ENCODE results near the gene KIAA0040. TPM values are rescaled to one million over a fixed set of nuclear protein-coding genes. Genes with fewer than 3 reads are reported as not detected.

Gene KIAA0040
- polyA plus RNA-seq, 1 donor: 12.0 TPM

DNA sequence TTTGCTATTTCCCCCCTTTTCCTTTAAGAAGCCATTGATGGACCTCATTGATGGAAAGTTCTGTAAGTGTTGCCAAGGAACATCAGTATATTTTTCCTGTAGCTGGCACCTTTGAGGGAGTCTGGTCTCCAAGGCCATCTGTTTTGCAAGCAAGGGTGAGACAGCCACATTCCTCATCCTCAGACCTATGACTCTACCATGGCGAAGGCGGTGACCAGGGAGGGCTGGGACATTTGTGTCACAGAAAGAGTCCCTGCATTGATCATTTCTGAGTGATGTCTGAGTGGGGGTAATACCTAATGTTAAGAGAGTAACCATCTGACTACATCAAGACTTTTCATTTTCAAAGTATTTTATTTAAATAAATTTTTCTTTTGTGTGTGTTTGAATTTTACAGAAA, 35.4 kb downstream of the KIAA0040 start:
- H3K4me3 ChIP-seq (ENCODE audit: low read length): no peak overlapping the region
- H3K27ac ChIP-seq (ENCODE audit: low read length): no peak overlapping the region
- no peaks in the 10 kb centered on the region for H3K9me3 ChIP-seq (ENCODE audit: control insufficient read depth, low read depth, low read length)
- peaks cover 11% of the 10 kb centered on the region for H3K27me3 ChIP-seq (ENCODE audit: control insufficient read depth, insufficient read depth, low read length)
- no peaks in the 10 kb centered on the region for H3K4me1 ChIP-seq (ENCODE audit: control insufficient read depth, insufficient read depth, low read length)
- WGBS (ENCODE audit: insufficient coverage, low lambda C conversion rate): no CpG with 5 or more reads among the region's 2 CpGs
- peaks cover 10% of the 10 kb centered on the region for H3K36me3 ChIP-seq (ENCODE audit: control insufficient read depth, insufficient read depth, low read length)
- no peak for DNase-seq

DNA sequence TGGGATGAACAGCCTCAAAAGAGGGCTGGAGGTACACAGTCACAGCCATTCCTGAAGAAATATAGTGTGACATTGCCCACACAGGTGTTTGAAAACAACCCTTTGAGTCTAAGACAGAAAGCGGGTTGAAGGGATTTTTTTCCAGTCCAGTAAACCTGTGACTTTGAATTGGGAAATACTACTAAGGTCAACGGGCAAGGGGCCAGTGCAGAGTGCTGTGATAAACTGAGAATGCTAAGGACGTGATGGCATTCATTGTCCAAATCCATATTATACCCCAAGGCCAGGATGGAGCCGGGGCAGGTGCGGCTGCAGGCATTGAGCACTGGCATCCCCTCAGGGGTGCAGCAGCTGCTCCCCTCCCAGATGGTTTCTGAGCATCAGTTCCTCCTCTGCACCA, 36.6 kb downstream of the KIAA0040 start:
- Histone ChIP-seq H3K4me1 (ENCODE audit: control insufficient read depth, insufficient read depth, low read length) (no peaks in the 10 kb centered on the region), H3K4me3 (ENCODE audit: low read length) (no peak overlapping the region), H3K36me3 (ENCODE audit: control insufficient read depth, insufficient read depth, low read length) (peaks cover 7% of the 10 kb centered on the region), H3K9me3 (ENCODE audit: control insufficient read depth, low read depth, low read length) (no peaks in the 10 kb centered on the region), H3K27ac (ENCODE audit: low read length) (no peak overlapping the region), H3K27me3 (ENCODE audit: control insufficient read depth, insufficient read depth, low read length) (peaks cover 18% of the 10 kb centered on the region)
- 60% methylated on average over 1 of the region's 5 CpGs for WGBS (ENCODE audit: insufficient coverage, low lambda C conversion rate)
- DNase-seq: peak; percentile 21 to 38

DNA sequence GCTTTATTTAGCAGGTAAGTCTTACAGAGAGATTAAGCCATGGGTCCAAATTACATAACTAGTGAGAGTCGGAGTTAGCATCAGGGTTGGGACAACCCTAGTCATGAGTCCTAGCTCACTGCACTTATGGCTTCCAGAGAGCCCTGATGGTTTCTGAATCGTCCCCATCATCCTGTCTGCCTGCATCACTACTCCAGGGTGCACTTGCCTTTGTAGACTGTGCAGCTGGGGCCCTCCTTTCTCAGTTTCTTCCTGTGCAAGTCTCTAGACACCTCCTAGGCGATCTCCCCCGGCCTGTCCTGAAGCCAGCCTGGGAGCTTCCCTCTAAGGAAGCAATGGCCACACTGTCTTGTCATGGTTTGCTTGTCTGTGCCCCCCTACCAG, 37.1 kb downstream of the KIAA0040 start:
- Histone ChIP-seq H3K36me3 (ENCODE audit: control insufficient read depth, insufficient read depth, low read length) (peaks cover 3% of the 10 kb centered on the region), H3K27ac (ENCODE audit: low read length) (no peak overlapping the region), H3K4me1 (ENCODE audit: control insufficient read depth, insufficient read depth, low read length) (no peaks in the 10 kb centered on the region), H3K4me3 (ENCODE audit: low read length) (no peak overlapping the region), H3K9me3 (ENCODE audit: control insufficient read depth, low read depth, low read length) (no peaks in the 10 kb centered on the region), H3K27me3 (ENCODE audit: control insufficient read depth, insufficient read depth, low read length) (peaks cover 20% of the 10 kb centered on the region)
- no CpG with 5 or more reads among the region's 4 CpGs for WGBS (ENCODE audit: insufficient coverage, low lambda C conversion rate)
- no peak for DNase-seq

DNA sequence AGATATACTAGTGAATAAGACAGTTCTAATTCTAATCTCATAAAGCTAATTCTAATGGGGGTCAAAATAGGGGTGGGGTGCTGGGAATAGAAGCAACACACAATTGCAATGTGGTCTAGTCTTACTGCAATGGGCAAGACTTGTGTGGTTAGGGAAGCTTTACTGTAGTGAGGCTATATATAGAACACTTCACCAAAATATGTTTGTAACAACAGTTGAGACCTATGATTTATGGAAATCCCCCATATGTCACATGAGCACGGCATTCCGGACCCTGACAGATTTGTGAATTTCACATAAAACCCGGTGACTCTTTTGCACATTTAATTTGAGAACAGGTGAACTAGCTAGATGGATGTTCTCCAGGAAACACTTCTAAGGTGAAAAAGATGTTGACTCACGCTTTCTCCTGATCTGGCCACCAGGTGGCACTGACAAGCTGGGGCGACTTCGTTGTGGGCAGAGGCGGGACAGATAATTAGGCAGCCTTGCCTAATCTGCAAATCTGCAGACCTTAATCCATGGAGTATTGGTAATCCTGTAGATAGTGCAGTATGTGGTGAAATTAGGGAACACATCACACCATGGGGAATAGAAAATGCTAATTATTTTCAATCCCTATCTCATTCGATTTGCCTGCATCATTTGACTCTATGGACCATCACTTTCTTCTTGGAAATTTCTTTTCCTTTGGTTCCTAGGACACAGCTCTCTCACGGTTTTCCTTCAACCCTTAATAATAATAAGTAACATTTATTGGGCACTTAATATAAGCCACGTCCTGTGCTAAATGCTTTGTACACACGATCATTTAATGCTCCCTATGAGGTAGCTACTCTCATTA, 37.7 kb downstream of the KIAA0040 start:
- Histone ChIP-seq H3K36me3 (ENCODE audit: control insufficient read depth, insufficient read depth, low read length) (no peaks in the 10 kb centered on the region), H3K9me3 (ENCODE audit: control insufficient read depth, low read depth, low read length) (no peaks in the 10 kb centered on the region), H3K4me3 (ENCODE audit: low read length) (no peak overlapping the region), H3K27me3 (ENCODE audit: control insufficient read depth, insufficient read depth, low read length) (peaks cover 20% of the 10 kb centered on the region), H3K27ac (ENCODE audit: low read length) (no peak overlapping the region), H3K4me1 (ENCODE audit: control insufficient read depth, insufficient read depth, low read length) (no peaks in the 10 kb centered on the region)
- WGBS (ENCODE audit: insufficient coverage, low lambda C conversion rate): 46% methylated on average over 3 of the region's 11 CpGs
- peak; percentile 48 to 50 for DNase-seq

DNA sequence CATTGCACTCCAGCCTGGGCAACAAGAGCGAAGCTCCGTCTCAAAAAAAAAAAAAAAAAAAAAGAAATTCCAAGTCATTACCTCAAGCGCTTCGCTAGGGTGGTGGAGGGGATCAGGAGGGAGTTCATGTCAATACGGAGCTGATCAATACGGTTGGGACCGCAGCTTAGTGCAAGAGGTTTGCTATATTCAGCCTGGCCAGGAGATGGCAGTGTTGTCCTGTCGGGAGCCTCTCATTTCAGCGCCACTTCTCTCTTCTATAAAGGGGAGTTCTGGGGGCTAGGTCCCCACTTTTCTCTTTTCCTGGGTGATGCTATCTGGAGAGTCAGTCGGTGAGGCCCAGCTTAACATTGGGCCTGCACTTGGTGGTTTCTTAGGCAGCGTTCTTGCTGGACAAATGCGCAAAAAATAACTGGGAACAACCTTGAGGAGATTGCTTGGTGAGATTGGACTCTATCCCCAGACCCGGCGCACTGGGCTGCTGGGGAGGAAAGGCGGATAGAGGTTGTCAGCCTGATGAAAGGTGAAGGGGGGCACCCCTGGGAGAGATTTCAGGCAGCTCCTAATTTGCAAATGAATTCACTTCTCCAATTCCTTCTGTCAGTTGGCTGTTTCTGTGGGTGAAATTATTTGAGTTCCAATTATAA, 40.4 kb downstream of the KIAA0040 start:
- H3K9me3 ChIP-seq (ENCODE audit: control insufficient read depth, low read depth, low read length): no peaks in the 10 kb centered on the region
- H3K4me1 ChIP-seq (ENCODE audit: control insufficient read depth, insufficient read depth, low read length): no peaks in the 10 kb centered on the region
- DNase-seq: peak; percentile 42
- H3K36me3 ChIP-seq (ENCODE audit: control insufficient read depth, insufficient read depth, low read length): no peaks in the 10 kb centered on the region
- no peak overlapping the region for H3K4me3 ChIP-seq (ENCODE audit: low read length)
- peaks cover 20% of the 10 kb centered on the region for H3K27me3 ChIP-seq (ENCODE audit: control insufficient read depth, insufficient read depth, low read length)
- no peak overlapping the region for H3K27ac ChIP-seq (ENCODE audit: low read length)
- WGBS (ENCODE audit: insufficient coverage, low lambda C conversion rate): no CpG with 5 or more reads among the region's 15 CpGs

GRCh38 chr1:175150596-175151319, 41.8 kb downstream of the KIAA0040 start:
- Histone ChIP-seq H3K27ac (ENCODE audit: low read length) (no peak overlapping the region), H3K9me3 (ENCODE audit: control insufficient read depth, low read depth, low read length) (no peaks in the 10 kb centered on the region), H3K4me1 (ENCODE audit: control insufficient read depth, insufficient read depth, low read length) (no peaks in the 10 kb centered on the region), H3K4me3 (ENCODE audit: low read length) (no peak overlapping the region), H3K36me3 (ENCODE audit: control insufficient read depth, insufficient read depth, low read length) (no peaks in the 10 kb centered on the region), H3K27me3 (ENCODE audit: control insufficient read depth, insufficient read depth, low read length) (peaks cover 20% of the 10 kb centered on the region)
- no peak for DNase-seq
- WGBS (ENCODE audit: insufficient coverage, low lambda C conversion rate): 63% methylated on average over 3 of the region's 9 CpGs

DNA sequence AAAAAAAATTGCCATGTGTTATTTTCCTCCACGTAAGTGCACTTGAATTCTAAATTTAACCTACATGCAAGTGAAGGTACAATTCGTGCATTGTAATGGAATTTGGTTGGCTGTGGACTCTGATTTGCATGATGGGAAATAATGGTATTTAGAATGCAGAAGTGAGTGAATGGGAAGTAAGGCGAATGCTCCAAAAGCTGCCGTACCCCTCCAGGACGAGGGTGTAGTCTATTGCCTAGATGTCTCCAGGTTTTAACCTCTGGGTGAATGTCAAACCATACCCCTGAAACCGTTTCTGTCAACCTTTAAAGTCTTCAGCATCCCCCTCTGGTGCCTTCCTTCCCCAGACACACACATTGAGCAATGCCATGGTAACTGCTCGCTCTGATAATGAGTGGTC, 44.5 kb downstream of the KIAA0040 start:
- H3K9me3 ChIP-seq (ENCODE audit: control insufficient read depth, low read depth, low read length): no peaks in the 10 kb centered on the region
- WGBS (ENCODE audit: insufficient coverage, low lambda C conversion rate): 80% methylated on average over 1 of the region's 7 CpGs
- H3K4me3 ChIP-seq (ENCODE audit: low read length): no peak overlapping the region
- no peaks in the 10 kb centered on the region for H3K36me3 ChIP-seq (ENCODE audit: control insufficient read depth, insufficient read depth, low read length)
- peaks cover 12% of the 10 kb centered on the region for H3K27me3 ChIP-seq (ENCODE audit: control insufficient read depth, insufficient read depth, low read length)
- no peak for DNase-seq
- H3K4me1 ChIP-seq (ENCODE audit: control insufficient read depth, insufficient read depth, low read length): no peaks in the 10 kb centered on the region
- no peak overlapping the region for H3K27ac ChIP-seq (ENCODE audit: low read length)

GRCh38 chr1:175147569-175147968, 45.0 kb downstream of the KIAA0040 start:
- WGBS (ENCODE audit: insufficient coverage, low lambda C conversion rate): no CpG with 5 or more reads among the region's 5 CpGs
- Histone ChIP-seq H3K4me3 (ENCODE audit: low read length) (no peak overlapping the region), H3K4me1 (ENCODE audit: control insufficient read depth, insufficient read depth, low read length) (no peaks in the 10 kb centered on the region), H3K9me3 (ENCODE audit: control insufficient read depth, low read depth, low read length) (no peaks in the 10 kb centered on the region), H3K27me3 (ENCODE audit: control insufficient read depth, insufficient read depth, low read length) (peaks cover 9% of the 10 kb centered on the region), H3K27ac (ENCODE audit: low read length) (no peak overlapping the region), H3K36me3 (ENCODE audit: control insufficient read depth, insufficient read depth, low read length) (no peaks in the 10 kb centered on the region)
- DNase-seq: no peak

- Histone ChIP-seq H3K4me1 (ENCODE audit: control insufficient read depth, insufficient read depth, low read length) (peaks cover 6% of the 10 kb centered on the region), H3K27ac (ENCODE audit: low read length) (no peak overlapping the region), H3K9me3 (ENCODE audit: control insufficient read depth, low read depth, low read length) (no peaks in the 10 kb centered on the region), H3K36me3 (ENCODE audit: control insufficient read depth, insufficient read depth, low read length) (no peaks in the 10 kb centered on the region), H3K4me3 (ENCODE audit: low read length) (peak overlapping the region; percentile 10), H3K27me3 (ENCODE audit: control insufficient read depth, insufficient read depth, low read length) (peaks cover 8% of the 10 kb centered on the region)
- peak; percentile 52 to 56 for DNase-seq
- WGBS (ENCODE audit: insufficient coverage, low lambda C conversion rate): 4% methylated on average over 4 of the region's 21 CpGs
Measured at GRCh38 chr1:175146529-175147213, 45.9 kb downstream of the KIAA0040 start.

DNA sequence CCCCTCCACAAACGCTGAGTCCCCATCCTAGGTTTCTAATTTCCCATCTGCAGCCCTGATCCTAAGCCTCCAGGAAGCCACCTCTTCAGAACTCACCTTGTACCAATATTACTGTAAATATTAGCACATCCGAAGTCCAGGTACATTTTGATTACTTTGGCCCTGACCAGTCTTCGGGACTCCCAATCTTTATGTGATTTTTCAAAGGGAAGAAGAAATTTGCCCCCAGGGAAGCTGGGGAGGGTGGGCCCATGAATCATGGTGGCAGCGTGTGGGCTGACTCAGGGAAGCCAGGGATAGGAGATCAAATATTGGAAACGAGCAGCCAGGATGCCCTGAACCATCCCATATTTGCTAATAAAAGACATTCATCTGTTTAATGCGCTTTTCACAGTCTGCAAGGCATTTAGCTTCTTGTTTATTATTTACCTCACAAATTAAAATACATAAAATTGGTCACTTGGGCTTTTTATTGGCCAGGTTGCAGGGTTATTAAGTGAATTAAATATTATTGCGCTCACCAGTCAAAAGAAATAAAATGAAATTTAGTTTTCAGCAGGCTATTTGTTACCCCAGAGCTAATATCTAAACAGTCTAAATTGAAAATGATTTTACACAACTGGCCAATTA, 46.6 kb downstream of the KIAA0040 start:
- Histone ChIP-seq H3K36me3 (ENCODE audit: control insufficient read depth, insufficient read depth, low read length) (no peaks in the 10 kb centered on the region), H3K4me1 (ENCODE audit: control insufficient read depth, insufficient read depth, low read length) (peaks cover 8% of the 10 kb centered on the region), H3K4me3 (ENCODE audit: low read length) (no peak overlapping the region), H3K27ac (ENCODE audit: low read length) (no peak overlapping the region), H3K27me3 (ENCODE audit: control insufficient read depth, insufficient read depth, low read length) (peaks cover 2% of the 10 kb centered on the region), H3K9me3 (ENCODE audit: control insufficient read depth, low read depth, low read length) (no peaks in the 10 kb centered on the region)
- 78% methylated on average over 3 of the region's 7 CpGs for WGBS (ENCODE audit: insufficient coverage, low lambda C conversion rate)
- no peak for DNase-seq
